TTC549 (cell line): ENCODE measurements around the gene KDM4C.
"Not testable (repeated sequence)": the region's sequence is repeated elsewhere in the genome, so short reads cannot be mapped to it uniquely, and the experiment has no call there.

Experiments
- FAIRE-seq: peaks from 2 replicates; lab custom pipeline; 2012; peaks lifted over from hg19 to GRCh38; lab: Jason Lieb, UNC

The KDM4C gene

DNA sequence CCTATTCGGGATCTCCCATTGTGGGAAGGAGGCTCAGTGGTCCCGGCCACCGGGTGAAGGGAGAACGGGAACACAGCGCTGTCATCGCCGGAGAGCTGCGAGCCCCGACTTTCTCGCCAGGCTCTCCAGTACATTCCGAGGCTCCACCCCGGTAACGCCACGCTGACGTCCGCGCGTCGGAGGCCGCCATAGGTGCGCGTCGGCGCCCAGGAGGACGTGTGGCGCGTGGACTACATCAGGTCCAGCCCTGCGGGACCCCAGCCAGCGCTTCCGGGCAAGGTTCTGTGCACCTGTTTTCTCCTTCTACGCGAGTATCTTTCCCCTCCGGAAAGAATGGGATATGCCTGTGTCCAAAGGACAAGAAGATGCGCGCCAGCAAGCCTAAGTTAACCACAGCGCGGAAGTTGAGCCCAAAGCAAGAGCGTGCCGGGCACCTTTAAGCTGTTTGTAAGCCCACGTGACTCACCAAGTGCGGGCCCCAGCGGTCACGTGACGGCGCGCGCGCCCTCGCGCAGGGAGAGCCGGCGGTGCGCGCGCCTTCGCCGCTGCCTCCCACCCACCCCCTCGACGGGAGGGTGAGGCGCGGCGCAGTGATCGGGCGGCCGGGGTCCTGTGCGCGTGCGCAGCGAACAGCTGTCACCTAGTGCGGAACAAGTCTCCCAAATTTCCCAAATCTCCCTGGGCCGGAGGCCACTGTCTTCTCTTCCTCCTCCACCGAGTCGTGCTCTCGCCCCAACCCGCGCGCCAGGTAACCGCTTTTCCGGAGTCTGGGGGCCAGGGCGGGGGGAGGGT is at the start of gene KDM4C:
Gene KDM4C (plus strand): TSS at position 518 of the 792 bp plus-strand sequence. CDS start 35,016 bp downstream, outside the sequence.
- FAIRE-seq, result no peak

GRCh38 chr9:6708732-6709131 is 49.0 kb upstream of the KDM4C start:
- FAIRE-seq, result no peak

GRCh38 chr9:6711403-6711802 is 46.4 kb upstream of the KDM4C start:
- no peak for FAIRE-seq

DNA sequence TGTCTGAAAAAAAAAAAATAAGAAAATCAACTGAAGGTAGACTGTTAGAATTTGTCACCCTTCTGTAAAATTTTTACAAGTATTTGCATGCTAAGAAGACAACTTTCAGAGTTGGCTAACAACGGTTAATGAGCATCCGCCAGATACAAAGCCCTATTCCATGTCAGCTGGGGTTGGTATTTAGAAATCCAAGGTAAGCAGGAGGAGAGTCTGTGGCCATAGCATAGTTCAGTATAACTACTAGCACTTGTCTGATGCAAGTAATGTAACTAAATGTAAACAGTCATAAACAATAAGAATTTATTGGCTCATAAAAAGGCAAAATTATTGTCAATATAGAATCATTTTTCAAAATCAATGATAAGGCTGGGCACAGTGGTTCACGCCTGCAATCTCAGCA is 45.7 kb upstream of the KDM4C start:
- no peak for FAIRE-seq

GRCh38 chr9:6714176-6714575 is 43.6 kb upstream of the KDM4C start:
- no peak for FAIRE-seq

- not testable (repeated sequence) for FAIRE-seq
Observed at GRCh38 chr9:6715153-6715754, 42.5 kb upstream of the KDM4C start.

DNA sequence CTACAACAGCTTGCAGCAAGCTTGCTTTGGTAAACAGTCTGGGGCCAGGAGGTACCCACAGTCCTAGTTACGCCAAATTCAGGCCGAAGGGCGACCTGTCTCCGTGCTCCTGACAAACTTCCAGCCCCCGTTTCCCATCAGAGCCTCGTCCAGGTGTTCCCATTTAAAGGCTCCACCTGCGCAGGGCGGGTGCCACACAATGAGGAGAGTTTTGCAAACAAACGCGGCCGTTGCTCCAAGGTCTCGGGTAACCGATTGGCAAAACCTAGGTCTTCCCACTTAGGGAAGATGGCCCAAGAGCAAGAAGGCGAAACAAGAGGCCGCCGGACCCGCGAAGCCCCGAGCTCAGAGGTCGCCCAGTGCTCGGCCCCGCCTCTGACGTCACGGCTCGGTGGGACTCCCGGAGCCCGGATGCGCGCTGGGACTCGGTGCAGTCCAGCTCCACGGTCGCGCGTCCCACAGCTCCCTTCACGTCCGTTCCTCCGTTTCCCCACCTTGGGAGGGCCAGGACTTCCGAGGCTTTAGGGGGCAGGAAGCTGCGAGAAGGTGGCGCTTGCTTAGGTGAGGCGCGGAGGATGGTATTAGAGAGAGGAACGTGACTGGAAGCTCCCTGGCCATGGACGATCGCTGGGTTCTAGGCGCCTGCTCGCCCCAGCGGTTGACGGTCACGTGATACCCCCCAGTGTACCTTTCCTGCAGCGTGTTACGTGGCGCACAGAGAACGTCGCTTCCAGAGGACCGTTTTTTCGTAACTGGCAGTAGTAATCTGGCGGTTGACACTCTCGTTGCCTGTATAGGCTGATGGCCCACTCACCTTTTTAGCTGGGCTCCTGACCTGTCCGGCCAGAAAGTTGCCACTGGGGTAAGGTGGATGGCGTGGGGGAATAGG is 41.8 kb upstream of the KDM4C start:
- FAIRE-seq, result no peak

GRCh38 chr9:6716766-6717165 is 41.0 kb upstream of the KDM4C start:
- FAIRE-seq, result no peak

DNA sequence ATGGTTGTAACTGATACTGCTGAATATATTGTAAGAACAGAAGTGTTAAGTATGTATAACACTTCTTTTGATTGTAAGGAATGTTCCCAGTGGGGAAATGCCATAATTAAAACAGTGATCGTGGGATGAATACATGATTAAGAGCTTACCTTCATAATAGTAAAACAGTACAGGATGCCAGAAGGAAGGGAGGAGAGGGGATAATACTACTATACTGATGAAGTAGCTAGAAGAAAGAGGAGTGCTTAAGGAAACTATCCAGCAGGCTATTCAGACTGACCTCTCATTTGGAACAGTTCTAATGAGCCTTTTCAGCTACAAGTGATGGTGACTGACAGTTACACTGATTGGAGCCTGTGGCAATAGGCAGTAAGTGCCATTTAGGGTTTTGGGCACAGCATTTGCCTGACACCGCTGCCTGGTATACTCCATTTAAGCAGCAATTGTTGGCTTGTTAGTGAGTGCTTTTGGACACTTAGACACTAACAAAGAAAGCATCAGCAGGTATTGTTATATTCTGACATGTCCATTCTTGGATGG is 33.8 kb upstream of the KDM4C start:
- no peak for FAIRE-seq

DNA sequence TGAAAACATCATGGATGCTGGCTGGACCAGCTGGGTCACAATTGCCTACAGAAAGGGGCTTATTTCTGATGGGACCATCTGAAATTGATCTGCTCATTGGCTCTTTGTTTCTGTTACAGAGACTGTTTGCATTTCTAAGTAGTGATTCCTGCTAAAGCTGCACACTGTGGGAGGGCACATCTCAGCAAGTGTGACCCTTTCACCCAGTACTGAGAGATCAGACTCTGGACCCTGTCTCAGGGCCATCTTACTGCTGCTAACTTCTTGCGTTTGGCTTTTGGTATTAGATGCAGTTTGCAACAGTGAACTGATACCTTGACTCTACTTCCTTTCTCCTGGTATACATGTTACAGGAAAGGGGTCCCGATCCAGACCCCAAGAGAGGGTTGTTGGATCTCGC is 24.5 kb upstream of the KDM4C start:
- no peak for FAIRE-seq

DNA sequence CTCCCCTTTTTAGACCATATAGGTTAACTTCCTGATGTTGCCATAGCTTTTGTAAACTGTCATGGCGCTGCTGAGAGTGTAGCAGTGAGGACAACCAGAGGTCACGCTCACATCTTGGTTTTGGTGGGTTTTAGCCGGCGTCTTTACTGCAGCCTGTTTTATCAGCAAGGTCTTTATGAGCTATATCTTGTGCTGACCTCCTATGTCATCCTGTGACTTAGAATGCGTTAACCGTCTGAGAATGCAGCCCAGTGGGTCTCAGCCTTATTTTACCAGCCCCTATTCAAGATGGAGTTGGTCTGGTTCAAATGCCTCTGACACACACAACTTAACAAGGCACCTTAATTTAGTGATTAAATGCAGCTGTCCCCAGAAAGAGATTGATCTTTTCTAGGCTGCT is 23.9 kb upstream of the KDM4C start:
- FAIRE-seq, result no peak

GRCh38 chr9:6735422-6735821 is 22.4 kb upstream of the KDM4C start:
- FAIRE-seq, result no peak

- no peak for FAIRE-seq
Observed at GRCh38 chr9:6739218-6739617, 18.6 kb upstream of the KDM4C start.

DNA sequence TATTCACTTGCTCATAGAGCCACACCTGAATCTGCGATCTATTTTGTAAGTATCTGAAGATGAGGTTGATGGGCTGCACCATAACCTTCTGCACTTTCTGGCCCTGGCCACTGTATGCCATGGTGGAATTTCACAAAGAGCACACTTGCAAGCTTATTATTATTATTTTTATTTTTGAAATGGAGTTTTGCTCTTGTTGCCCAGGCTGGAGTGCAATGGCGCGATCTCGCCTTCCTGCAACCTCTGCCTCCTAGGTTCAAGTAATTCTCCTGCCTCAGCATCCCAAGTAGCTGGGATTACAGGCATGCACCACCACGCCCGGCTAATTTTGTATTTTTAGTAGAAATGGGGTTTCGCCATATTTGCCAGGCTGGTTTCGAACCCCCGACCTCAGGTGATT is 8.9 kb upstream of the KDM4C start:
- not testable (repeated sequence) for FAIRE-seq

- FAIRE-seq, result not testable (repeated sequence)
Observed at GRCh38 chr9:6754861-6755260, 2.9 kb upstream of the KDM4C start.

DNA sequence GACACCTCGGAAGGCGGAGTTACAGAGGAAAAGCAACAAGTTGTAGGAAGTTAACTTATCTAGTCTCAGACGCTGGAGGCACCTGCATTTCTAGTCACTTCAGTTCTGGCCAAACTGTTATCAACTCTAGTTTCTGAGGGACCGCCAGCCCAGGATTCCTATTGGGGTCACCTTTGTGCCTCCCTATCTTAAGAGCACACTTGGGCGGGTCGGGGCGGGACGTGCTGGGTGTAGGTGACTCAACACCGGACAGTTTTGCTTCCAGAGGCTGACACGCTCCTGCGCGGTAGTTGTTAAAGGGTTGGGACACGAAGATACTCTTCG is 679 bp upstream of the KDM4C start:
- no peak for FAIRE-seq

GRCh38 chr9:6758248-6758497 is 400 bp downstream of the KDM4C start:
- FAIRE-seq, result no peak

DNA sequence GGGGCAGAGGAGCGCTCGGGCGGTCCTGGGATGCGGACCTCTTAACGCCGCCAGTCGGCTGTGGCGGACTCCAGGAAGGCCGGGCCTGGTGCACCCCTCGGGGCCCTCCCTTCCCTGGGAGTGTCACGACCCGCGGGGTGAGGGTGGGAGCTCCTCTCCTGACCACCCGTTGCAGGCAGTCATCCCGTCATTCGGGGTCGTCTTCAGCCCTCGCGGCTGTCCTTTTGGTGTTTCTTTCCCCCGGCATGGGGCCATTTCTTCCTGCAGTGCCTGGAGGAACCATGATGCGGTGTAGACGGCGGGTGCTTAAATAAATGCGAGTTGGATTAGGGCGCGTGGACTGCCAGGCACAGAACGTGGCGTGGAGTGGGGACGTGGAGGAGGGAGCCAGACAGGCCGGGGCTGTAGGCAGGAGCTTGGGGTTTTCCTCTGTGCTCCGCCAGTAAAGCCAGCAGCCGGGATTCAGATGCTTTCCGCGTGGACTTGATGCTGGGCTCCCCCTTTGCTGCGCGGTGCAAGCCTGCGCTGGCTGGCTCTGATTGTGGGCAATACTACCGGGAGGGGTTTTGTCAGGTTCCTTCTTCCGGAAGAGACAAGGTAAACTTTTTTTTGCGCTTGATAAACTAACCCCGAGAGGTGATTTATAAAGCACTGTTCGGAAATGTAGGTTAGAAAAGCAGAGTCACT is 868 bp downstream of the KDM4C start:
- no peak for FAIRE-seq

DNA sequence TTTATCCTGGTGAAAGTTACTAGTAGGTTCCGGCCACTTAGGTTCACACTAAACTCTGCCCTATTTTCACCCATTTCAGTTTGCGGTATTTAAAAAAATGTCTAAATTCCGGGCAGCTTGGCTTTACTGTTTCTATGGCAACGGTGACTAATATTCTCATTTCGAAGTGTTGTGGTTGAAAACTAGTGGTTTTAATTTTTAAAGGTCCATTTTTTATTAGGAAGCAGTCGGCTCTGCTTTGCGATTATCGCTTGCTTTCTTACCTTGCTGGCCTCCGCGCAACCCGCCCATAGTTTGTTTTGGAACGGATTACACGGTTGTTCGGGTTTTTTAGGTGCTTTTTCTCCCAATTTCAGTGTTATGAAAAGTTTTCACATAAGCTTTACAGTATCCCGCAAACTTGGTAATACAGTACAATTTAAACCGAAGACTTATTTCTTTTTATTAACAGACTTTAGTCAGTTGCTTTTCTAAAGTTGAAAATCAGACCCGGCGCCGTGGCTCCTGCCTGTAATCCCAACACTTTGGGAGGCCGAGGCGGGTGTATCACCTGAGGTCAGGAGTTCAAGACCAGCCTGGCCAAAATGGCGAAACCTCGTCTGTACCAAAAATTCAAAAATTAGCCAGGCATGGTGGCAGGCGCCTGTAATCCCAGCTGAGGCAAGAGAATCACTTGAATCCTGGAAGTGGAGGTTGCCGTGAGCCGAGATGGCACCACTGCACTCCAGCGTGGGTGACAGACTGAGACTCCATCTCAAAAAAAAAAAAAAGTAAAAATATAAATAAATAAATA is 1.6 kb downstream of the KDM4C start:
- FAIRE-seq, result no peak

GRCh38 chr9:6761306-6761705 is 3.5 kb downstream of the KDM4C start:
- no peak for FAIRE-seq

GRCh38 chr9:6763244-6763643 is 5.5 kb downstream of the KDM4C start:
- no peak for FAIRE-seq

DNA sequence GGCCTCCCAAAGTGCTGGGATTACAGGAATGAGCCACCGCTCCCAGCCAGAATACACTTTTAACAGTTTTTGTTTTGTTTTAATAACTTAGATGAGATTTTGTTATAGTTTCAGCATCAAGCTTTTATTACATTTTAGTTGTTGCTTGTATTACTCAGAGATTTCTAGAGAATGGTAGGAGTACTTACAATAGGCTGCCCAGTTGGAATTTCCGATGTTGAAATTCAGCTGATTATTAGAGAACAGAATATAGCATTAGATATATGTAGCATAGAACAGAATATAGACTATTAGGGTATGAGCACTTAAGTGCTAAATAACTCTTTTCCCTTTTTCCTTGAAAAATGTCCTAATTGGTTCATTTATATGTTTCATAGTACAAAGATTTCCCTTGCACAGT is 6.2 kb downstream of the KDM4C start:
- FAIRE-seq, result no peak
